A549 (cell line): ENCODE data around the gene MSANTD4.

ENCODE experiments used
- E2F6 ChIP-seq: IDR thresholded peaks from 2 replicates; pipeline ENCODE4 v1.6.1; 2012; ENCODE audit warnings: low read depth, borderline replicate concordance
- HDAC2 ChIP-seq: fragments of 200-600 bp; sonication (generic); IDR thresholded peaks from 2 replicates; pipeline ENCODE4 v1.6.1; 2016
- RCOR1 ChIP-seq: fragments of 150-350 bp; IDR thresholded peaks from 2 replicates; pipeline ENCODE4 v1.6.1; 2014; ENCODE audit warnings: antibody characterized with exemption, low read length, low read depth
- RFX5 ChIP-seq: fragments of 450-650 bp; IDR thresholded peaks from 2 replicates; pipeline ENCODE4 v1.7.1; 2014; ENCODE audit warnings: antibody characterized with exemption, mild to moderate bottlenecking, moderate library complexity
- SREBF2 ChIP-seq: fragments of 450-650 bp; IDR thresholded peaks from 2 replicates; pipeline ENCODE4 v1.6.1; 2014; ENCODE audit warnings: mild to moderate bottlenecking, moderate library complexity
- TF ChIP-seq, protein P1 (sequence below): fragments of >200 bp; sonication (Bioruptor Twin); formaldehyde crosslinking; IDR thresholded peaks from 3 replicates; pipeline ENCODE4 v1.5.1; 2016
- TF ChIP-seq, protein P2 (sequence below): fragments of >200 bp; sonication (Bioruptor Twin); formaldehyde crosslinking; IDR thresholded peaks from 2 replicates; pipeline ENCODE4 v1.6.1; 2016

DNA sequence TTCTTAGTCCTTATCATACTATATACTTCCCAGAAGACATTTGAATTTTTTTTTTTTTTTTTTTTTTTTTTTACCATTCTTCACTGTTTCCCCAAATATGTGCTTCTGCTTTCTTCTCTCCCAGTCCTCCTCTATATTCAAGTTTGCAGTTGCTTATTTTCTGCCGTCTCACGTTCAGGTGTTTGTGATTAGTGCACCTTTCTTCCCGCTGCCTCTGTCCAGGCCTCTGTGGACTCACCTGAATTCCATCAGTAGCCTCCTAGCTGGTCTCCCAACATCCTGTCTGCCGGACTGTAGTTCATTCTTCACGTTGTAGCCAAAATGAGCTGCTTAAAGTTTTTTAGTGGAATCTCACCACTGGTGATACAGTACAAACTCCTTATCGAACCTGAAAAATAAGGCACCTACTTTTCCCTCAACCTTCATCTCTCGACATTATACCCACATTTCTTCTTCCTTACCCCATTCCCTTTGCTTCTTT, 795 bp upstream of the MSANTD4 start:
- TF ChIP-seq HDAC2 (no peak), E2F6 (no peak), SREBF2 (no peak), RCOR1 (no peak), RFX5 (no peak)
- TF ChIP-seq, protein P1, sequence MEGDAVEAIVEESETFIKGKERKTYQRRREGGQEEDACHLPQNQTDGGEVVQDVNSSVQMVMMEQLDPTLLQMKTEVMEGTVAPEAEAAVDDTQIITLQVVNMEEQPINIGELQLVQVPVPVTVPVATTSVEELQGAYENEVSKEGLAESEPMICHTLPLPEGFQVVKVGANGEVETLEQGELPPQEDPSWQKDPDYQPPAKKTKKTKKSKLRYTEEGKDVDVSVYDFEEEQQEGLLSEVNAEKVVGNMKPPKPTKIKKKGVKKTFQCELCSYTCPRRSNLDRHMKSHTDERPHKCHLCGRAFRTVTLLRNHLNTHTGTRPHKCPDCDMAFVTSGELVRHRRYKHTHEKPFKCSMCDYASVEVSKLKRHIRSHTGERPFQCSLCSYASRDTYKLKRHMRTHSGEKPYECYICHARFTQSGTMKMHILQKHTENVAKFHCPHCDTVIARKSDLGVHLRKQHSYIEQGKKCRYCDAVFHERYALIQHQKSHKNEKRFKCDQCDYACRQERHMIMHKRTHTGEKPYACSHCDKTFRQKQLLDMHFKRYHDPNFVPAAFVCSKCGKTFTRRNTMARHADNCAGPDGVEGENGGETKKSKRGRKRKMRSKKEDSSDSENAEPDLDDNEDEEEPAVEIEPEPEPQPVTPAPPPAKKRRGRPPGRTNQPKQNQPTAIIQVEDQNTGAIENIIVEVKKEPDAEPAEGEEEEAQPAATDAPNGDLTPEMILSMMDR = no peak
- TF ChIP-seq, protein P2, sequence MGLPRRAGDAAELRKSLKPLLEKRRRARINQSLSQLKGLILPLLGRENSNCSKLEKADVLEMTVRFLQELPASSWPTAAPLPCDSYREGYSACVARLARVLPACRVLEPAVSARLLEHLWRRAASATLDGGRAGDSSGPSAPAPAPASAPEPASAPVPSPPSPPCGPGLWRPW = no peak
